HG02759 (cell line): Measurements from ENCODE around the gene PINLYP.
A peak's percentile ranks its signal among the peaks of the same experiment; 100 is the strongest.

Source experiments
- ATAC-seq: cut with Tn5 transposase; IDR thresholded peaks from one replicate; pipeline ENCODE4 v1.9.1; 2021; ENCODE audit warnings: mild to moderate bottlenecking, moderate library complexity; ENCODE audit not compliant: unreplicated experiment

The PINLYP gene

DNA sequence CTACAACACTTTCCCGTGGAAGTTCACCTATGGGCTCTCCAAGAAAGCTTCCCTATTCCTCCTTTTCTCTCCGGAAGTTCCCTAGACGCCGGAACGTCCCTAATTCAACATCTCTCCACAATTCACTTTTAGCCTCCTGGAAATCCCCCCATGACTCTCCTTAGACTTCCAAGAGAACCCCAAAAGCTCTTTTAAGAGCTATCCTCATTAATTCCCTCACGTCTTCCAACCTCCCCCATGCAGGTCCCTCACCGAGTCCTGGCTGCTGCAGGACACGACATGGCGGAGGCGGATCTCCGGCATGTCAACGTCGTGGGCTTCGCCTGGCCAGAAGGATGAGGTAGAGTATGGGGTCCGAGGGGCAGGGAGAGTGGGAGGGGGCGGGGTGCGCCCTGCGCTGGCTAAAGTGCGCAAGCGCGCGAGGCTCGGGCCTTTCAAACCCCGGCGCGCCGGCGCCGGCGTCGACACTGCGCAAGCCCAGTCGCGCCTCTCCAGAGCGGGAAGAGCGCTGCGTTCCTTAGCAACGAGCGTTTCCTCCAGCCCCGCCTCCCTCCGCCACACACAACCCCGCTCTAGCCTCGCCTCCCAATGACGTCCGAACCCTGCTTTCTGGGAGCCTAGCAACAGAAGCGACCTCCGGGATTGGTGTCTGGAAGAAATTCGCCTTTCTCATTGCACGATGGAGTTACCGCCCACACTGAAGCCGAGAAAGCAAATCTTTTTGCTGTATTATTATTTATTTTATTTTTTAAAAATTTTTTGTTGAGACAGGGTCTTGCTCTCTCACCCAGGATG is at the start of gene PINLYP, which contains the start of gene XRCC1:
TSS of gene PINLYP (plus strand) at position 646 of the 795 bp plus-strand sequence. CDS start 1,391 bp downstream, outside the sequence.
TSS of gene XRCC1 (minus strand) at position 372 of the 795 bp plus-strand sequence. CDS start at position 303, 69 bp downstream.
- ATAC-seq = peak; percentile 96

DNA sequence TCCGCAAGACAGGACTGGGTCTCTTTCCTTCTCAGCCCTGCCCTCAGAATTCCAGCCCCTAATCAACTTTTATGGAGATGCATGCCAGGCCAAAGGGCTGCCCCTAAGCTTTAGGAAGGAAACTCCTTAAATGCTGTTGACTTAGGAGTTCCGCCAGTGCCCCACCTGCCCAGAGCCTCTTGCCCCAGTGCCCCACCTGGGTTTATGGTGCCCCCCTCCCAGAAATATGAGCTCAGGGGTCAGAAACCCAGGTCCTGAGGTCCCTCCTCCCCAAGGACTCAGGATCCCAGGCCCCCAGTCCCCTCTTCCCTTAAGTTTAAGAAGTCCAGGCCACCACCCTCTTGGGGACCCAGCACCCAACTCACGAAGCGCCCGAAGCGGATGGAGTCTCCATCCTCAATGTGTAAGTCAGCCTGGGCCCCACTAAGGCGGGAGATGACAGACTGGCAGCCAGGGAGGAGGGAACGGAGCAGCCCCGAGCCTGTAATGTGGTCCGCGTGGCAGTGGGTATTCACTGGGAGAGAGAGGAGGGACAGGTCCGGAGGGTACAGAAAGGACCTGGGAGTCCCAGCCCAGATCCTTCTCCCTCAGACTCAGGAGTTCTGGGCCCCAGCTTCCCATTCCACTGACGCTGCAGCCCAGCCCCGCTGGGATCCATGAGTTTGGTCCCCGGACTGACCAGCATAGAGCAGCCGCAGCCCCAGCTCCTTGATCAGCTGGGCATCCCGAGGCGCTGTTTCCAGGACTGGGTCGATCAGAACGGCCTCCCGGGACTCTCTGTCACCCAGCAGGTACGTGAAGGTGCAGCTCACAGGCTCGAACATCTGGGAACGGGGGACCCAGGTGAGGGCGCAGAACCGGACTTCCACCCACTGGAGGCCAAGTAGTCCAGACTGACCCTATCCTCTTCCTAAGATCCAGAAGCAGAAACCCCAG is 49.5 kb upstream of the PINLYP start:
- no peak for ATAC-seq

DNA sequence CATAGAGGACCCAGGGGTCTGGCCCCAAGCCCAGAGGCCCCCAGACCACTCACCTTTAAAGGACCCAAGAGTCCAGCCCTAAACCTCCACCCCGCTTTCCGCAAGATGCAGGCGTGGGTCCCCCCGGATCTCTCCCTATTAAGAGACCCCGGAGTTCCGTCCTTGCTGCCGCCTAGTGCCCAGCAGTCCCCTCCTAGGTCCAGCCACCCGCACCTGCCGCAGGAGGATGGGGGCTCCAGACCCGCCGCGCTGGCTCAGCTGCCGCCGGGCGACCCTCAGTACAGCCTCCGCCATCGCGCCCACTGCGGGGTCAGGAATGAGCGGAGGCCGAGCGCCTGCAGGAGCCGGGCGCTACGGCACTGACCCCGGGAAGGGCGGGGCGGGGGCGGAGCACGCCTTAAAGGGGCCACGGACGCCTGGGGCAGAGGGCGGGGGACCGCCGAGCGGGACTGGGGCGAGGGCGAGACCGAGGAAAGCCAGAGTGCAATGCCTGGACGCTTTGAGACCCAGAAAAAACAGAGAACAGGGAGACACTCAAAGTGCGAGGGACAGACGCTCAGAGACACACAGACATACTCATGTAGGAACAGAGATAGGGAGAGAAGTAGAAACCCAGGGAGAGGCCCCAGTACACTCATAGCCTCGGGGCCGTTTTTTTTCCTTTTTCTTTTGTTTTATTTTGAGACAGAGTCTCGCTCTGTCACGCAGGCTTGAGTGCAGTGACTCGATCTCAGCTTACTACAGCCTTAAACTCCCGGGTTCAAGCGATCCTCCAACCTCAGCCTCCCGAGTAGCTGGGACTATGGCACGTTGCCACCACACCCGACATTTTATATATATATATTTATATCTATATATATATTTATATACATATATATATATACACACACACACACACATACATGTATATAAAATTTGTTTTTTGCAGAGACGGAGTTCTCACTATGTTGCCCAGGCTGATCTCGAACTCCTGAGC is 48.4 kb upstream of the PINLYP start, which contains the start of gene ETHE1:
TSS of gene ETHE1 (minus strand) at position 318 of the 976 bp plus-strand sequence. CDS start at position 294, 24 bp downstream.
- peak; percentile 79 for ATAC-seq

DNA sequence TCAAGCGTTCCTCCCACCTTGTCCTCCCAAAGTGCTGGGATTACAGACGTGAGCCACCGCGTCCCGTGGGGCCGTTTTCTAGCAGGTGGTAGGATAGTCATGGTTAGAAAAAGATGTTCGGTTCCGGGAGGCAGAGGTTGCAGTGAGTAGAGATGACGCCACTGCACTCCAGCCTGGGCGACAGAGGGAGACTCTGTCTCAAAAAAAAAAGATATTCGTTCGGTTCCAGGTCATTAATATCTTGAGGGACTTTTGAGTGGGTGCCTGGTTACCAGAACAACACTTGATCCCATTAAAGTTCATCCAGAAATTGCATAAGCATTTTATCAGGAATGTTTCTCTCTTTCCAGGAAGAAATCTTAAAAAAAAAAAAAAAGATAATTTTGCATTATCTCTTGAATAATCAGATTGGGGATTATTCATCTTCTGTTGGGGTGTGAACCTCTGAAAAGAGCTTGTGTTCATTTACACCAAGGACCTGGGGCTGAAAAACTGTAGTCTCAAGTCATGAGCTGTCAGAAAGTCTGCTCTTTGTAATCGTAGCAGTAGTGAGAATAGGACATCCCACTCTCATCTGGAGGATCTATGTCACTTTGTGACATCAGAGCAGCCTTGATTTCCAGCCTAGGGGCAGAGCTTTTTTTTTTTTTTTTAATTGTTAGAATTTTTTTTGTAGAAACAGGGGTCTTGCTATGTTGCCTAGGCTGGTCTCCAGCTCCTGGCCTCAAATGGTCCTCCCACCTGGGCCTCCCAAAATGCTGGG is 47.6 kb upstream of the PINLYP start:
- ATAC-seq = no peak

DNA sequence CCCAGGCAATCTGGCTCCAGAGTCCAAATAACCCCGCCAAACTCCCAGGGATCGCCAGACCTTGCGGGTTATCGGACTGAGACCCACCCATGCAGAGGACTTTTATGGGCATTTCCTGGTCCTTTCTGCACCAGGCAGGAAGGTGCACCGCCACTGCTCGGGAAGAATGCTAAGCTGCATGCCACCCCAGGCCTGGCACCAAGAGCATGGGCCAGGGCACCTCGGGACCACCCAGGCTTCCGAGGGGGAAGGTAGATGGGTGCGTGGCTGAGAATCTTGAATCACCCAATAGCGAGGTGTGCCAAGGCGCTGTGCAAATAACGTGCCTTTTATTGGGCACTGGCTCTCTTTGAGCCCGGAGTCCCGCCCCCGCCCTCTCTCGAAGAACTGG is 43.0 kb upstream of the PINLYP start:
- peak; percentile 24 for ATAC-seq

DNA sequence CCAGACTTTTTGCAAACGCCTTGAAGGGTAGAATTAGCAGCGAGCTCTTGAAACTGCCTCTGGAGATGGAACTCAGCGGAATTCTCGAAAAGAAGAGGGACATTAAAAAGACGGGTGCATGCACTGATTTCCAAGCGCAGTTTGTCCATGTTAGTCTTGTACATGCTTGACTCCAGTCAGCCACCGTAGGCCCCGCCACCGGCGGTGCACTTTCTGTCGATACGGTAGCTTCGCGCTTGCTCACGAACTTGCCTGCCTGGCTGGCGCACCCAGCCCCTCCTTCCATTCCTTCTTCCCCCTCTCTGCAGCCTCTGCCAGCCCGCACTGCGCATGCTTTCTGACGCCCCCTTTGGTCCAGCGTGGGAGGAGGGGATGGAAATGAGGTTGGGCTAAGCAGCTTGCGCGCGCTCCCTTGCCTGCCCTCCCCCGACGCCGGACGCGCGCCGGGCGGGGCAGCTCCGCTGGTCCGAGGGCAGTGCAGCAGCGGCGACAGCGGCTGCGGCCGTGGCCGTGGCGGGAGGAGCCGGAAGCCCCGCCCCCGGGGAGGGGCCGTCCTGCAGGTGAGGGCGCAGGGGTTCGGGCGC is 42.5 kb upstream of the PINLYP start, which contains the start of gene ZNF575:
TSS of gene ZNF575 (plus strand) at position 227 of the 584 bp plus-strand sequence. CDS start 1,235 bp downstream, outside the sequence.
- ATAC-seq = peak; percentile 66

DNA sequence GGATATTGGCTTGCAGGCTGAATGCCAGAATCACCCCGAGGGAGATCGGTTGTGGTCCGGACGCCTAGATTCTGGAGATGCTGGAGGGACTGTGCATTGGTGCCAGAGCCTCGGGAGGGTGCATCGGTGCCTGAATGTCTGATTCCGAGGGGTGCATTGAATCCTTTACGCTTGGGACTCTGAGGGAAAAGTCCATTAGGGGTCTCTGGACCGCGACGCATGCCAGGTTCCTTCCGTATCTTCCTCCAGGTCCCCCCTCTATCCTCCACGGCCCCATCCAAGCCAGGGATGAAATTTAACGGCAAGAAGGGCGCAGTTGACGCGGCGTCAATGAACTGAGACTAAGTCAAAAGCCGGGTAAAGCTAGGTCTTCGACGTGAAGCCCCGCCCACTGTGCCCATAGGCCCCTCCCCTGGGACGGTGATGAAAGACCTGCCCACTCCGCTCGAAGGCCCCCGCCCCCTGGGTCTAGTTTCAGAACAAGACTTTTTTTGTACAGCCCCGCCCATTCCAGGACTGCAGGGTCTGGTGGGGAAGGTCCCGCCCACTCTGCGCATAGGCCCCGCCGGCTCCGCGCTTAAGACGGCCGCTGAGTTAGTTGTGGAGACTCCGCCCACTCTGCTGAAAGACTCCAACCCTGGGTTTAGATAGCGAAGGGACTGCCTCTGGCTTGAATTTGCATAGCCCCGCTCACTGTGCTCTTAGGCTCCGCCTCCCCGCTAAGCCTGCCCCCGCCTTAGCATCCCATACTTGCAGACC is 41.9 kb upstream of the PINLYP start:
- ATAC-seq = peak; percentile 56

DNA sequence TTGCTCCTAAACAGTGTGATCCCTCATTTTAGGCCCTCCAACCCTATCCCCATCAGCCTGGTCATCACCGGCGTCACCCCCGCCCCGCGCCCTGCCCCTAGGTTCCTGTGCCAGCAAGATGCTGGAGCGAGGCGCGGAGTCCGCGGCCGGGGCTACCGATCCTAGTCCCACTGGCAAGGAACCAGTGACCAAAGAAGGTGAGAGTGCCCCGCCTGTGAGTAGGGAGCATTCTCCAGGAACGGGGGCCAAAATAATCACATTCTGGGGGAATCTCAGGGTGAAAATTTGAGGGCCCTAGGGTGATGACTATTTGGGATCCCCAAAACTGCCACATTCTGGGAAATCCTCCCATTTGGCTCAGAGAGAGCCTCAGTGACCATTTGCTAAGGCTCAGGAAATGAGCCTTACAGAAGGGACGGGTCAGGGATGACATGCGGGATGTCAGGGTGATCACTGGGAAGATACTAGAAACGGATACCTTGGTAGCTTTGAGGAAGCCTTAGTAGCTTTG is 41.2 kb upstream of the PINLYP start:
- no peak for ATAC-seq

DNA sequence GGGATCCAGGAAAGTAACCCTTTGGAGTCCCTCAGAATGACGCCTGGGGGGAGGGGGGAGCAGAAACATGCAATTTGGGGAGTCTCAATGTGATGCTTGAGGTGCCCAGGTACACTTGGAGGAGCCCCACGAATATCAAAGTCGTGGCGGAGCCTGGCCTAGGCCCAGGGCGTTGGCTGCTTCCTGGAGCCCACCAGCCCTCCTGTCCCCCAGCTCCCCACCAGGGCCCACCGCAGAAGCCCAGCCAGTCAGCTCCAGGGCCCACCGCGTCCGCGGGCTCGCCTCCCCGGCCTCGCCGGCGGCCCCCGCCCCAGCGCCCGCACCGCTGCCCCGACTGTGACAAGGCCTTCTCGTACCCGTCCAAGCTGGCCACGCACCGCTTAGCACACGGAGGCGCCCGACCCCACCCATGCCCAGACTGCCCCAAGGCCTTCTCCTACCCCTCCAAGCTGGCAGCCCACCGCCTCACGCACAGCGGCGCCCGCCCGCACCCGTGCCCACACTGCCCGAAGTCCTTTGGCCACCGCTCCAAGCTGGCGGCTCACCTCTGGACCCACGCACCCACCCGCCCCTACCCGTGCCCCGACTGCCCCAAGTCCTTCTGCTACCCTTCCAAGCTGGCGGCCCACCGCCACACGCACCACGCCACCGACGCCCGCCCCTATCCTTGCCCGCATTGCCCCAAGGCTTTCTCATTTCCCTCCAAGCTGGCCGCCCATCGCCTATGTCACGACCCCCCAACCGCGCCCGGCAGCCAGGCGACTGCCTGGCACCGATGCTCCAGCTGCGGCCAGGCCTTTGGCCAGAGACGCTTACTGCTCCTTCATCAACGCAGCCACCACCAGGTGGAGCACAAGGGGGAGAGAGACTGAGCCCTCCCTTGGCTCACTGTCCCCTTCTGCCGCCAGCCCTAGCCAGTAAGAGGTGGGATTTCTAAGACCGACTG is 40.5 kb upstream of the PINLYP start:
- no peak for ATAC-seq

DNA sequence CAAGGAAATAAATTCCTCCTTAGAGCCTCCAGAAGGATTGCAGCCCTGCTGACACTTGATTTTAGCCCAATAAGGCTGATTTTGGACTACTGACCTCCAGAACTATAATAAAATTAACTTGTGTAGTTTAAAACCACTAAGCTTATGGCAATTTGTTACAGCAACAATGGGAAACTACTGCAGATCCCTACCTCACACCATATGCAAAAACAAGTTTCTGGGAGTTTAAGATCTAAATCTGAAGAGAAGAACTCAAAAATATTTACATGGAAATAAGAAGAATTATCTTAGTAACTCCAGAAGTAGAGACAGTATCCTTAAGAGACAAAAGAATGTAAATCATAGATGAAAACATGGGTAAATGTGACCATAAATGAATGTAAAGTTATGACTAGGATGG is 36.7 kb upstream of the PINLYP start:
- no peak for ATAC-seq

DNA sequence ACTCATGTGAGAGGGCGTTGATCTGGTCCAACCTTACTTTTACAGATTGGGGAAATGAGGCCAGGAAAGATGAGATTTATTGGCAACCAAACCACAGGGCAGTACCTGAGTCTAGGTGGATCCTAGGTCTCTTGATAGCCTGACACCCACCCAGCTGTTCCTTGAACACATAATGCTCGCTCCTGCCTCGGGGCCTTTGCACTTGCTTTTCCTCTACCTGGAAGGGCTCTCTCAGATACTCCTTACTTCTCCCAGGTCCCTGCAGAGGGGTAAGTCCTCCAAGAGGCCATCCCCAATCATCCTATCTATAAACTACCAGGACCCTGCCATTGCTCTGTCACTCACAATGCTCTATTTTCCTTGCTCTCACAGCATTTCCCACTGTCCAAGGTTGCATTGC is 35.2 kb upstream of the PINLYP start:
- ATAC-seq = no peak

DNA sequence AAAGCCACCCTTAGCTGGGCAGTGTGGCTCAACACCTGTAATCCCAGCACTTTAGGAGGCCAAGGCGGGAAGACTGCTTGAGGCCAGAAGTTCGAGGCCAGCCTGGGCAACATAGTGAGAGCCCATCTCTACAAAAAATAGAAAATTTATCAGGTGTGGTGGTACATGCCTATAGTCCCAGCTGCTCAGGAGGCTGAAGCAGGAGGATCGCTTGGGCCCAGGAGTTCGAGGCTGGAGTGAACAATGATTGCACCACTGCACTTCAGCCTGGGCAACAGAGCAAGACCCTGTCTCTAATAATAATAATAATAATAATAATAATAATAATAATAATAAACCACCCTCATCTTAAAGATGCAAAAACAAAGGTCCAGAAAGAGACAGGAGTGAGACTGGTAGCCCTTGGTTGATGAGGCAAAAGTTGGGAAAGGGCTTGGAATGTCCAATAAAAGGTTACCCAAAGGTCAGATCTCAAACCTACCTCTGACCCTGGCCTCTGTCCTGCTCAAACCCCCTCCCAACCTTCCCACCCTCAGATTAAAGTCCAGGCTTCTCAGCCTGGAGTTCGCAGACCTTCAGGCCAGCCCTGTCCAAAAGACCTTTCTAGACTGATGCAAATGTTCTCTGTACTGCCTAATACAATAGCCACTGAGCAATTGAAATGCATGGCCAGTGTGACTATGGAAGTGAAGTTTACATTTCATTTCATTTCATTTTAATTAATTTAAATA is 33.5 kb upstream of the PINLYP start:
- no peak for ATAC-seq

DNA sequence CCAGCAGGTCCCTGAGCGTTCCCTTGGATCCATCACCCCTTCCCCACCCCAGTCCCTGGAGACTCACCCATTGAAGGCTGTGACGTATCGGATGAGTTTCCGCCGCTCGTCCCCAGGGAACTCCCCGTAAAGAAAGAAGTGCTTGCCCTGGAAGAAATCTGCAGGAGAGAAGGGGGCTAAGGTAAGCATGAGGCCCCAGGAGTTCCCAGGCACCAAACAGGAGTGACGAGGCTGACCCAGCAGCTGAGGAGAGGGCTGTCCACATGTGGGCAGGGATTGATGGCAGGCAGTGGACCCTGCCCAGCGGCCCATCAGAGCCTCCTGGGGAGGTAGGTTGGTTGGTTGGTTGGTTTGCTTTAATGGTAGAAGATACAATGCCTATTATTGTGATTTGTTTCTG is 31.5 kb upstream of the PINLYP start:
- no peak for ATAC-seq

DNA sequence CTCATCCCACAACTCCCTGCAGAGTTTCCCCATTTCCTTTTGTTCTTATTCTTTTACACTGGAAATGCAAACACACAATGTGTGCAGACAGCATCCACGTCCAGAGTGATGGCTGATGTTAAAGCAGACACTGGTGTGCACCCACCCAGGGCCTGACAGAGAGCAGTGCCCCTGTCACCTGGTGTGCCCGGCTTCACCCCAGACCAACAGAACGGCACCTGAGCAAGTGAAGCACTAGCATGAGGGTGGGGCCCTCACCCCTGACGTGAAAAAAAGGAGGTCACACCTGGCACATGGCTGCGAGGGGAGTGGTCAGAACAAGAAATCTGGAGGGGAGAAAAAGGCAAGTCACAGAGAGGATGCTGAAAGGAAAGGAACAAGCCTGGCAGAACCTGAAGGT is 30.3 kb upstream of the PINLYP start:
- ATAC-seq = no peak

DNA sequence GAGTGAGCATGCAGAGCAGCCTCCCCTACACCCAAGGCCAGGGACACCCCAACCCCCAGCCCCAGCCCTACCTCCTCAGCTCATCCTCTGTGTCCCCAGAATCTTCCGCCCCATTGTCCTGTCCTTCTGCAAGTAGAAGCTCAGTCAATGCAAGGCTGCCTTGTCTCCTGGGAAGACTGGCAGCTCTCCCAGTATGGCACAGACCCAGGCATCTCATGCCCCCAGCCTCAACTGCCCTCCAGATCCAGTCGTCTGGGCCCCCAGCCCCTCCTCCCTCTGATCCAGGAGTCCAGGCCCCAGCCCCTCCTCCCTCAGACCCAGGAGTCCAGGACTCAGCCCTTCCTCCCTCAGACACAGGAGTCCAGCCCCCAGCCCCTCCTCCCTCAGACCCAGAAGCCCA is 29.6 kb upstream of the PINLYP start:
- ATAC-seq = no peak

DNA sequence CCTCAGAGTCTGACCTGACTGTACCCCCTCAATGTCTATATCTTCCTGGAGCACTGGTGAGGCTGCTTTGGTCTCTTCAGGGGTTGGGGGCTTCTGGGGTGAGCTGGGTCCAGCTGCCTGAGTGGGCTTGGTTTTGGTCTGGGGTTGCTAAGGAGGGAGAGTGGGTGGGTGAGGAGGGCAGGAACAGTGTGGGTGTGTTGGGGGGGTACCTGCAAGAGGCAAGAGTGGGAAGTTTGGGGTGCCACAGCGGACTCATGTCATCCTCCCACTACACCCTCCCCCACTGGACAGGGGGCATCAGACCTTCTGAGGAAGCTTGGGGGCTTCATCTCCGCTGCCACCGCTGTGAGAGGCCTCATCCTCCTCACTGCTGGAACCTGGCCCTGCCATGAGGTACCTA is 29.0 kb upstream of the PINLYP start:
- no peak for ATAC-seq
